HG03520 (cell line): ENCODE results near the gene RPL22L1.
"Not testable (repeated sequence)": the region's sequence is repeated elsewhere in the genome, so short reads cannot be mapped to it uniquely, and the experiment has no call there.

Experiments
- ATAC-seq: cut with Tn5 transposase; IDR thresholded peaks from one replicate; pipeline ENCODE4 v1.9.1; 2021; ENCODE audit warnings: mild to moderate bottlenecking, moderate library complexity; ENCODE audit not compliant: unreplicated experiment

RPL22L1 gene

GRCh38 chr3:170836491-170836890 is 33.5 kb downstream of the RPL22L1 start:
- no peak for ATAC-seq

GRCh38 chr3:170835336-170835735 is 34.7 kb downstream of the RPL22L1 start:
- ATAC-seq = no peak

- no peak for ATAC-seq
These were observed 39.4 kb downstream of the RPL22L1 start for GRCh38 chr3:170830580-170830979.

GRCh38 chr3:170829546-170830272 is 40.3 kb downstream of the RPL22L1 start:
- no peak for ATAC-seq

- no peak for ATAC-seq
These were observed 43.9 kb downstream of the RPL22L1 start for GRCh38 chr3:170826047-170826446.

GRCh38 chr3:170823562-170823961 is 46.4 kb downstream of the RPL22L1 start:
- not testable (repeated sequence) for ATAC-seq

GRCh38 chr3:170818325-170818724 is 51.7 kb downstream of the RPL22L1 start:
- ATAC-seq = not testable (repeated sequence)

- not testable (repeated sequence) for ATAC-seq
These were observed 52.5 kb downstream of the RPL22L1 start for GRCh38 chr3:170817471-170817870.

- no peak for ATAC-seq
These were observed 53.2 kb downstream of the RPL22L1 start for GRCh38 chr3:170816841-170817240.

- ATAC-seq = no peak
These were observed 53.7 kb downstream of the RPL22L1 start for GRCh38 chr3:170816341-170816740.

- no peak for ATAC-seq
These were observed 54.1 kb downstream of the RPL22L1 start for GRCh38 chr3:170815936-170816335.

GRCh38 chr3:170815340-170815739 is 54.7 kb downstream of the RPL22L1 start:
- no peak for ATAC-seq
